GM18868 (cell line): ENCODE measurements around the gene PHF1.

Source experiments
- ATAC-seq: cut with Tn5 transposase; IDR thresholded peaks from one replicate; pipeline ENCODE4 v1.9.1; 2021; ENCODE audit warnings: mild to moderate bottlenecking, moderate library complexity; ENCODE audit not compliant: unreplicated experiment

PHF1 gene

GRCh38 chr6:33430991-33431879 is 20.4 kb downstream of the PHF1 start:
- peak; percentile 57 for ATAC-seq

- ATAC-seq: no peak
Measured at GRCh38 chr6:33431880-33432541, 21.2 kb downstream of the PHF1 start.

GRCh38 chr6:33432546-33432945 is 21.7 kb downstream of the PHF1 start:
- ATAC-seq: no peak

- ATAC-seq: no peak
Measured at GRCh38 chr6:33433001-33433543, 22.3 kb downstream of the PHF1 start.

- no peak for ATAC-seq
Measured at GRCh38 chr6:33433544-33434191, 22.9 kb downstream of the PHF1 start.

GRCh38 chr6:33434961-33435360 is 24.1 kb downstream of the PHF1 start:
- no peak for ATAC-seq

- no peak for ATAC-seq
Measured at GRCh38 chr6:33437666-33438065, 26.9 kb downstream of the PHF1 start.

GRCh38 chr6:33438978-33439594 is 28.3 kb downstream of the PHF1 start:
- no peak for ATAC-seq

GRCh38 chr6:33439956-33440648 is 29.3 kb downstream of the PHF1 start:
- ATAC-seq: no peak

GRCh38 chr6:33440649-33441309 is 30.0 kb downstream of the PHF1 start:
- no peak for ATAC-seq

GRCh38 chr6:33441457-33441856 is 30.6 kb downstream of the PHF1 start:
- ATAC-seq: no peak

GRCh38 chr6:33442283-33442682 is 31.5 kb downstream of the PHF1 start:
- ATAC-seq: no peak

GRCh38 chr6:33443025-33443424 is 32.2 kb downstream of the PHF1 start:
- ATAC-seq: no peak

GRCh38 chr6:33443619-33444504 is 33.0 kb downstream of the PHF1 start:
- no peak for ATAC-seq

- ATAC-seq: no peak
Measured at GRCh38 chr6:33445119-33445603, 34.3 kb downstream of the PHF1 start.

GRCh38 chr6:33446356-33446755 is 35.5 kb downstream of the PHF1 start:
- no peak for ATAC-seq

GRCh38 chr6:33450434-33450833 is 39.6 kb downstream of the PHF1 start:
- no peak for ATAC-seq

- ATAC-seq: no peak
Measured at GRCh38 chr6:33451606-33452005, 40.8 kb downstream of the PHF1 start.

GRCh38 chr6:33452496-33452895 is 41.7 kb downstream of the PHF1 start:
- no peak for ATAC-seq
